Measurements from ENCODE around the gene TAGLN3.

DNA sequence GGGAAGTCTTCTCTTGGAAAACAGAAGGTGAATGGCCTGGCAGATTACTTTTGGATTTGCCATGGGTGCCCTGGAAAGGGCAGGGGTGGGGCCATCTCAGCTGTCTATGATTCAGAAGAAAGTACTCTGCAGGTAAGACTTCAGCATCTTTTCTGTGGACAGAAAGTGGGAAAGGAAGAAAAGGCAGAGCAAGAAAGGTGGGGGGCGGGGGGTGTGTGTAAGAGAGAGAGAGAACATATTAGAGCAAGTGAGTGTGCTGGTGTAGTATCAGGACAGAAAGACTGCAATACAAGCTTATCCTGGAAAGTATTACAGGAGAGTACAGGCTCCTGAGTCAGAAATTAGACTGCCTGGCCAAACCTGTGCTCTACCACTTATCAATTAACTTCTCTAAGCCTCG, 5.5 kb downstream of the TAGLN3 start:
- TF ChIP-seq, protein P1, sequence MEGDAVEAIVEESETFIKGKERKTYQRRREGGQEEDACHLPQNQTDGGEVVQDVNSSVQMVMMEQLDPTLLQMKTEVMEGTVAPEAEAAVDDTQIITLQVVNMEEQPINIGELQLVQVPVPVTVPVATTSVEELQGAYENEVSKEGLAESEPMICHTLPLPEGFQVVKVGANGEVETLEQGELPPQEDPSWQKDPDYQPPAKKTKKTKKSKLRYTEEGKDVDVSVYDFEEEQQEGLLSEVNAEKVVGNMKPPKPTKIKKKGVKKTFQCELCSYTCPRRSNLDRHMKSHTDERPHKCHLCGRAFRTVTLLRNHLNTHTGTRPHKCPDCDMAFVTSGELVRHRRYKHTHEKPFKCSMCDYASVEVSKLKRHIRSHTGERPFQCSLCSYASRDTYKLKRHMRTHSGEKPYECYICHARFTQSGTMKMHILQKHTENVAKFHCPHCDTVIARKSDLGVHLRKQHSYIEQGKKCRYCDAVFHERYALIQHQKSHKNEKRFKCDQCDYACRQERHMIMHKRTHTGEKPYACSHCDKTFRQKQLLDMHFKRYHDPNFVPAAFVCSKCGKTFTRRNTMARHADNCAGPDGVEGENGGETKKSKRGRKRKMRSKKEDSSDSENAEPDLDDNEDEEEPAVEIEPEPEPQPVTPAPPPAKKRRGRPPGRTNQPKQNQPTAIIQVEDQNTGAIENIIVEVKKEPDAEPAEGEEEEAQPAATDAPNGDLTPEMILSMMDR (IDR thresholded peaks at IDR 0.05) = no peak
- TF ChIP-seq SIN3A (IDR thresholded peaks at IDR 0.05; ENCODE audit: borderline replicate concordance, insufficient read depth, low read depth, low read length) (no peak), POLR2AphosphoS5 (IDR thresholded peaks at IDR 0.05; ENCODE audit: low read depth, low read length) (no peak), TCF7L2 (IDR thresholded peaks at IDR 0.05; ENCODE audit: low read depth, low read length) (no peak)
- TF ChIP-seq, protein P2, sequence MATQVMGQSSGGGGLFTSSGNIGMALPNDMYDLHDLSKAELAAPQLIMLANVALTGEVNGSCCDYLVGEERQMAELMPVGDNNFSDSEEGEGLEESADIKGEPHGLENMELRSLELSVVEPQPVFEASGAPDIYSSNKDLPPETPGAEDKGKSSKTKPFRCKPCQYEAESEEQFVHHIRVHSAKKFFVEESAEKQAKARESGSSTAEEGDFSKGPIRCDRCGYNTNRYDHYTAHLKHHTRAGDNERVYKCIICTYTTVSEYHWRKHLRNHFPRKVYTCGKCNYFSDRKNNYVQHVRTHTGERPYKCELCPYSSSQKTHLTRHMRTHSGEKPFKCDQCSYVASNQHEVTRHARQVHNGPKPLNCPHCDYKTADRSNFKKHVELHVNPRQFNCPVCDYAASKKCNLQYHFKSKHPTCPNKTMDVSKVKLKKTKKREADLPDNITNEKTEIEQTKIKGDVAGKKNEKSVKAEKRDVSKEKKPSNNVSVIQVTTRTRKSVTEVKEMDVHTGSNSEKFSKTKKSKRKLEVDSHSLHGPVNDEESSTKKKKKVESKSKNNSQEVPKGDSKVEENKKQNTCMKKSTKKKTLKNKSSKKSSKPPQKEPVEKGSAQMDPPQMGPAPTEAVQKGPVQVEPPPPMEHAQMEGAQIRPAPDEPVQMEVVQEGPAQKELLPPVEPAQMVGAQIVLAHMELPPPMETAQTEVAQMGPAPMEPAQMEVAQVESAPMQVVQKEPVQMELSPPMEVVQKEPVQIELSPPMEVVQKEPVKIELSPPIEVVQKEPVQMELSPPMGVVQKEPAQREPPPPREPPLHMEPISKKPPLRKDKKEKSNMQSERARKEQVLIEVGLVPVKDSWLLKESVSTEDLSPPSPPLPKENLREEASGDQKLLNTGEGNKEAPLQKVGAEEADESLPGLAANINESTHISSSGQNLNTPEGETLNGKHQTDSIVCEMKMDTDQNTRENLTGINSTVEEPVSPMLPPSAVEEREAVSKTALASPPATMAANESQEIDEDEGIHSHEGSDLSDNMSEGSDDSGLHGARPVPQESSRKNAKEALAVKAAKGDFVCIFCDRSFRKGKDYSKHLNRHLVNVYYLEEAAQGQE (IDR thresholded peaks at IDR 0.05; ENCODE audit: insufficient read depth in 1 of 2, low read depth in 2 of 2, low read length in 1 of 2) = no peak
